AG09319 (cell line): Measurements from ENCODE around the gene ARL5C.

Experiments
- DNase-seq: peaks from one replicate; pipeline ENCODE4 v3.0.0-alpha.2; 2010; ENCODE audit warnings: low read depth; ENCODE audit errors: extremely low read depth
- CTCF ChIP-seq: IDR thresholded peaks from 2 replicates; pipeline ENCODE4 v1.5.1; 2011; ENCODE audit warnings: low read depth, mild to moderate bottlenecking, inconsistent platforms, low read length, moderate library complexity

ARL5C gene

GRCh38 chr17:39141294-39141693 is 24.7 kb downstream of the ARL5C start:
- DNase-seq: no peak
- no peak for TF ChIP-seq CTCF

DNA sequence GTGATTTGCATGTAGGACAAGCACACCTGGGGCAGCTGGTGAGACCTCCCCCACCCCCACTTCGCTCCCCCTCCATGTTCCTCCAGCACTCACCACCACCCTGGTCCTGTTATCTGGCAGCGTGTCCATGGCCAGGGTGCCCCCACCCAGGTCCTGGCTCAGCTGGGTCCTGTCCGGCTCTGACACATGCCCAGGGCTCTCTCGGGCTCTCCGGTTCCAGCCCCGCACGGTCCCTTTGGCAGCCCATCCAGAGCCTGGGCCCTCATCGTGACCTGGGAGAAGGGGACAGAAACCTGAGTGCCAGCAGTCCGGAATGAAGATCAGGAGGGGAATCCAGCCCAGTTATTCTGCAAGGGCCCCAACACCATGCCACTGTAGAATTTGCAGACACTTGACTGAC is 26.4 kb downstream of the ARL5C start:
- DNase-seq: no peak
- no peak for TF ChIP-seq CTCF

DNA sequence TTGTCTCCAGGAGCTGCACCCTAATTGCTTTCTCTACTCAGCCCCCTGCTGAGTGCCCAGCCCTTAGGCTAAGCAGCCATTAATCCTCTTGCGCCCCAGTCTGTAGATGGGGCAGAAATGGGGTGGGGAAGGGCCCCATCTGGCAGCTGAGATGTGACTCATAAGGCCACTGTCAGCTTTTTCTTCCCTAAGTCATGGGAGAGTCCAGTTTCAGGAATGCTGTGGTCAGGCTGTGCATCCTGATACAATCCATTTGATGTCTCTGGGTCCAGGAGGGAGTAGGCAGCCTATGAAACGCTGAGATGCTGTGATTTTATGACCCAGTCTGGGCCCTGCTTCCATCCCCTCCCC is 26.8 kb downstream of the ARL5C start:
- no peak for TF ChIP-seq CTCF
- DNase-seq: peak; percentile 61

DNA sequence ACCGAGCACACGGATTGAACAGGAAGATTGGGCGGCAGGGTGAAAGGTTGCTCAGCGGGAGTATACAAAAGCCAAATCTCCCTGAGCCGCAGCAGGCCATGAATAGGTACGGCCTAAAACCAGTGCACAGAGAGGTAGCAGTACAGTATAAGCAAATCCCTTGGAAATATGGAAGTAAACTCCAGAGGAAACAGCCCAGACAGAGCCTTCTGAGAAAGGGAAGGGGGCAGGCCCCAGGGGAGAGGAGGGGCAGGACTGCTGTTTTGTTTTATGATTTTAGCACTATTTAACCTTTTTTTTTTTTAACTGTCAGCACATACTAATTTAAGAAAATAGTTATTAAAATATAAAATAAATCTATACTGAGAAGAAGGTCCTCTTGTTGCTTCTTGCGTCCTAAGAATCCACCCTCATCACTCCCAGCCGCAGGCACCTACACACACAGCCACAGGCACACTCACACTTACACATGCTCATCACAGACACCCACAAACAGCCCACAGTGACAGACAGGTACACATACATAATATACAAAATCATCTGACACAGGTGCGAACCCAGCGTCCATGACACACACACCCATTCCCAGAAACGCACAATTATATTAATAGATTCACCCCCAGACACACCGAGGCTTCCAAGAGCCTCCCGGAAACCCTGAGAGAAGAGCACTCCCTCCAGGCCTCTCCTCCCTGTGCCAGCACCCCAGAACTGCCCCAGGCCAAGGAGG is 27.4 kb downstream of the ARL5C start:
- DNase-seq: no peak
- no peak for TF ChIP-seq CTCF

DNA sequence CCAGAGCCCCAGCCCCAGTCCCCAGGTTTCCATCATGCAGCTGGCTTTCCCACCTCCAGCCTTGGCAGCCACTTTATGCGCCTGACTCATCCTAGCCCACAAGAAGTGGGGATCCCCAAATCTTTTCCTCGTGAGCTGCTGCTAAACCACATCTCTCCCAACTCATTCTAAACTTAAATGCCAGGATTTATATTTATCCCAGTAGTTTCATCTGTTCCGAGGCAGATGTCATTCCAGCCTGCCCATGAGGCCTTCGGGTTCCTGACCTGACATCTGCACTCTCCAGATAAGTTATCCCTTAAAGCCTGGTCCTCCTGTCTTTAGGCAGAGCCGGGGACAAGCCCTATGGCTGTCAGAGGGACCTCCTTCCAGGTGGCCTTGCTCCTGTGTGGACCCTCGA is 31.1 kb downstream of the ARL5C start:
- DNase-seq: no peak
- TF ChIP-seq CTCF: no peak

DNA sequence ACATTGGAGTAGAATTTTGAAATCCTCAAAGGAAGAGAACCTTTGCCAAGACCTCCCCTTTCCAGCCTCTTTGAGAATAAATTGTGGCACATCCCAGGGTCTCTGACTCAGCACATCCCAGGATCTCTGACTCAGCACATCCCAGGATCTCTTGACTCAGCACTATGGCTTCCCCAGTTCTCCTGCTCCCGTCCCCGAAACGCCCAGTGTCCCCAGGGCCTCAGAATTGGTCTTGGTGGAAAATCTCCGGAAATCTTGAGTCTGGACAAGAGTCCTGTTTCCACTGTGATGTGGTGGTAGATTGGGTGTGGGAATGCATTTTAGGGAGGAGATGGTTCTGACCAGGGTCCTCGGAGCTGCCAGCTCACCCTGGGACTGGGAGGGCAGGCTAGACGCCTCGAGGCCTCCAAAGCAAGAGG is 33.8 kb downstream of the ARL5C start:
- peak; percentile 75 for DNase-seq
- no peak for TF ChIP-seq CTCF

DNA sequence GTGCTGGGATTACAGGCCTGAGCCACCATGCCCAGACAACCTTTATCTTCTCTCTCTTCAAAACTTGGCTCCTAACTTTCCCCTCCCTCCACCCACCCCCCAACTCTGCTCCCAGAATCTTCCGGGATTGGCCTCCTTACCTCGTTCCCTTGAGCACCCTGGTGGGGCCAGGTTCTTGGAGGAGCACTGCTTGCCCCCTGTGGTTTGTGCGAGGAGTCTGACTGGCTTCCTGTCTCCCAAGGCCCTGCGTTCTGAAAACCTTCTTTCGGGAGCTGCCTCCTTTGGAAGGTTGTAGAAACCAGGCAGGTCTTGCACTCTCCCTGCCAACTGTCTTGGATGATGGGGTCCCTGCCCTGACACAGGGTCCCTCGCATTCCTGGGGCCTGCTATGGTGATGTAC is 34.3 kb downstream of the ARL5C start:
- no peak for TF ChIP-seq CTCF
- no peak for DNase-seq
